Keratinocyte (primary cell): Measurements from ENCODE around the gene MGMT. TPM values are rescaled to one million over a fixed set of nuclear protein-coding genes. Genes with fewer than 3 reads are reported as not detected.

ENCODE experiments used
- DNase-seq: peaks from one replicate; pipeline ENCODE4 v3.0.0-alpha.2; 2011; ENCODE audit warnings: low read depth, missing footprints, low spot score
- FAIRE-seq: peaks from 2 replicates; lab custom pipeline; 2011; peaks lifted over from hg19 to GRCh38; lab: Jason Lieb, UNC
- H2AFZ ChIP-seq: 2 replicates; pipeline ENCODE4 v1.6.0; 2012; ENCODE audit warnings: low read length, control low read depth, inconsistent platforms; ENCODE audit not compliant: control insufficient read depth
- H3K27ac ChIP-seq: 2 replicates; pipeline ENCODE4 v1.5.1; 2011; ENCODE audit warnings: low read length; ENCODE audit not compliant: control insufficient read depth, insufficient read depth
- H3K27me3 ChIP-seq: 3 replicates; pipeline ENCODE4 v1.6.0; 2011; ENCODE audit warnings: low read length; ENCODE audit not compliant: control insufficient read depth, insufficient read depth; ENCODE audit errors: extremely low read depth
- H3K36me3 ChIP-seq, 2 experiments: 2 replicates in 1 of 2; 3 replicates in 1 of 2; pipeline ENCODE4 v1.5.1; 2011; ENCODE audit warnings: low read length in 2 of 2, mild to moderate bottlenecking in 1 of 2; ENCODE audit not compliant: control insufficient read depth in 2 of 2, insufficient read depth in 2 of 2; ENCODE audit errors: extremely low read depth in 1 of 2
- H3K4me1 ChIP-seq: 3 replicates; pipeline ENCODE4 v1.5.1; 2011; ENCODE audit warnings: low read length; ENCODE audit not compliant: control insufficient read depth, insufficient read depth; ENCODE audit errors: extremely low read depth
- H3K4me2 ChIP-seq: 3 replicates; pipeline ENCODE4 v1.6.0; 2011; ENCODE audit warnings: low read depth, low read length; ENCODE audit not compliant: control insufficient read depth, insufficient read depth; ENCODE audit errors: extremely low read depth
- H3K4me3 ChIP-seq, 3 experiments: fragments of 200-600 bp in 1 of 3; sonication (generic) in 1 of 3; 2 replicates in 2 of 3; 3 replicates in 1 of 3; pipeline ENCODE4 v1.5.1; 2011 to 2016; ENCODE audit warnings: low read length in 3 of 3, mild to moderate bottlenecking in 3 of 3, control low read depth in 2 of 3, inconsistent platforms in 1 of 3, low read depth in 1 of 3, mixed read lengths in 1 of 3, mixed run types in 1 of 3, moderate library complexity in 1 of 3; ENCODE audit not compliant: control insufficient read depth in 2 of 3, insufficient read depth in 2 of 3; ENCODE audit errors: extremely low read depth in 1 of 3
- H3K79me2 ChIP-seq: 2 replicates; pipeline ENCODE4 v1.6.0; 2012; ENCODE audit warnings: low read length; ENCODE audit not compliant: control insufficient read depth, insufficient read depth
- H3K9ac ChIP-seq: 3 replicates; pipeline ENCODE4 v1.6.0; 2011; ENCODE audit warnings: low read length; ENCODE audit not compliant: control insufficient read depth, insufficient read depth; ENCODE audit errors: extremely low read depth
- H3K9me1 ChIP-seq: 3 replicates; pipeline ENCODE4 v1.6.0; 2011; ENCODE audit warnings: low read length; ENCODE audit not compliant: control insufficient read depth, insufficient read depth; ENCODE audit errors: extremely low read depth
- H3K9me3 ChIP-seq: 2 replicates; pipeline ENCODE4 v1.5.1; 2012; ENCODE audit warnings: low read depth, low read length; ENCODE audit not compliant: control insufficient read depth
- H4K20me1 ChIP-seq: 3 replicates; pipeline ENCODE4 v1.6.0; 2011; ENCODE audit warnings: low read length; ENCODE audit not compliant: control insufficient read depth, insufficient read depth; ENCODE audit errors: extremely low read depth
- CTCF ChIP-seq, 3 experiments: IDR thresholded peaks in 1 of 3; conservative IDR thresholded peaks in 1 of 3; optimal IDR thresholded peaks in 1 of 3; 2 replicates in 2 of 3; 3 replicates in 1 of 3; pipeline versions ENCODE3 to v1.5.1; 2011; ENCODE audit warnings: low read length in 3 of 3, mild to moderate bottlenecking in 3 of 3, moderate library complexity in 2 of 3, control low read depth in 1 of 3, inconsistent platforms in 1 of 3; ENCODE audit not compliant: insufficient read depth in 2 of 3; ENCODE audit errors: extremely low read depth in 1 of 3
- EZH2 ChIP-seq: IDR thresholded peaks from one replicate; pipeline ENCODE4 v1.6.1; 2012; ENCODE audit warnings: inconsistent platforms, mild to moderate bottlenecking, low read length, moderate library complexity
- dilution Hi-C: fragments of 300-500 bp; cut with MboI; formaldehyde crosslinking; loops from one replicate; pipeline ENCODE4 v1.7.0; 2020; ENCODE audit warnings: low sequenced_read_pairs; ENCODE audit not compliant: extremely low pct_ligation_motif_present
- polyA plus RNA-seq, 5 experiments: library from polyadenylated mRNA; depleted of rRNA in 3 of 5; stranded (reverse) in 3 of 5; stranded (forward) in 1 of 5; unstranded in 1 of 5; fragments of >200 nt; gene quantifications; 1 replicate in 1 of 5; 2 replicates in 3 of 5; 3 replicates in 1 of 5; pipeline versions ENCODE4 v1.2.1 to v1.2.3, GENCODE V29; 2011 to 2012; ENCODE audit warnings: missing spikeins in 2 of 5, low read depth in 1 of 5, low replicate concordance in 1 of 5

MGMT gene
- polyA plus RNA-seq, 1 donor (not counting 4 experiments of a cell fraction or from before 2014, with no cell fraction given), result 15.2 TPM

DNA sequence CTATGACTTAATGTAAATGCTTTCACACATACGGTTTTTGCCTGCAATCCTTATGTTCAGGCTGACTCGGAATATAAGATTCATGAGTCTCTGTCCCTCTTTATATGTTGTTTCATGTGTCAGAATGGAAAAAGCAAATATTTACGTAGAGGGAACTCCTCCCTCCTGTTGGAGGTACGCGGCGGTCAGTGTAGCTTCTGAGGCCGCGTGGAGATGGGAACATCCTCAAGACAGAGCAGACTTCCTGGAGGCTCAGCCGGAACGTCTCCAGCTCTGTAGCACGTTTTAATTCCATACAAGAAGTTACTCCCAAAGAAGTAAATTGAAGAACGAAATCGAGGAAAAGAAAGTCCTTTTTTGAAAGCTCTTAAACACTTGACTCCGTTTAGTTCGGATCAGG lies 248.8 kb downstream of the MGMT start:
- no peaks in the 10 kb centered on the region for H4K20me1 ChIP-seq
- H3K9me3 ChIP-seq, result peaks cover 4% of the 10 kb centered on the region
- DNase-seq, result no peak
- H3K27ac ChIP-seq, result no peak overlapping the region
- H3K9ac ChIP-seq, result no peak overlapping the region
- TF ChIP-seq EZH2 (no peak), CTCF (optimal IDR thresholded peaks at IDR 0.05 in 1 of 3, IDR thresholded peaks at IDR 0.05 in 1 of 3, conservative IDR thresholded peaks at IDR 0.05 in 1 of 3; ENCODE audit: extremely low read depth in 1 of 3, insufficient read depth in 2 of 3, low read length in 3 of 3) (no peak)
- no peaks in the 10 kb centered on the region for H3K79me2 ChIP-seq
- no peak for FAIRE-seq
- H3K4me3 ChIP-seq, result no peak overlapping the region
- no peak overlapping the region for H3K4me2 ChIP-seq
- no peaks in the 10 kb centered on the region for H3K36me3 ChIP-seq
- H3K27me3 ChIP-seq, result no peaks in the 10 kb centered on the region
- H3K4me1 ChIP-seq, result no peaks in the 10 kb centered on the region
- dilution Hi-C loops, result no loop called here
- H3K9me1 ChIP-seq, result no peaks in the 10 kb centered on the region
- H2AFZ ChIP-seq, result no peak overlapping the region

DNA sequence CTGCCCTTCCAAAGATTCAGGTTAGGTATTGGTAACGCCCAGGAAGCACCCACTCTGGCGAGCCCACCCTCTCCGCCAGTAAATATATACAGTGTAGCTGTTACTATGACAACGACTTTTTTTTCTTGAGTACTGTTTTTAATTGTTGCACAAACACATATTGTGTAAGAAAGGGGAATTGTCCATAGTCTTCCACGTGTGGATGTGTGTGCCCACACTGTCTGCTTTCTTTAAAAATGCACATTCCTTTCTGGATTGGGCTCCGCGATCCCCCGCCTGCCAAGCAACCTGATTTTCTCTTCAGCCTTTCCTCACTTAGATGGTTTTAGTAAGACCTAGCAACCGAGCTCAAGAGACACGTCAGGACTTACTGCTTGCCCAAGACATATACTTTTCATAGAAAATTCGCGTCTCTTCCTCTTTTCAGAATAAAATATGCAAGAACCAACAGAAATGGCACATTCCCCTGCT lies 249.2 kb downstream of the MGMT start:
- Histone ChIP-seq H3K9ac (no peak overlapping the region), H3K4me1 (no peaks in the 10 kb centered on the region), H3K4me2 (no peak overlapping the region), H3K27me3 (no peaks in the 10 kb centered on the region), H3K9me3 (peaks cover 4% of the 10 kb centered on the region), H4K20me1 (no peaks in the 10 kb centered on the region), H3K79me2 (no peaks in the 10 kb centered on the region), H2AFZ (no peak overlapping the region), H3K36me3 (no peaks in the 10 kb centered on the region), H3K27ac (no peak overlapping the region), H3K4me3 (no peak overlapping the region), H3K9me1 (no peaks in the 10 kb centered on the region)
- dilution Hi-C loops, result no loop called here
- DNase-seq (no peak), FAIRE-seq (no peak)
- TF ChIP-seq EZH2, result no peak
- TF ChIP-seq CTCF (optimal IDR thresholded peaks at IDR 0.05 in 1 of 3, IDR thresholded peaks at IDR 0.05 in 1 of 3, conservative IDR thresholded peaks at IDR 0.05 in 1 of 3; ENCODE audit: extremely low read depth in 1 of 3, insufficient read depth in 2 of 3, low read length in 3 of 3), result no peak
